ENCODE data around the gene AWAT2. TPM values are rescaled to one million over a fixed set of nuclear protein-coding genes. Genes with fewer than 3 reads are reported as not detected.

Gene AWAT2
- total and polyA plus RNA-seq, 12 donors: not detected

DNA sequence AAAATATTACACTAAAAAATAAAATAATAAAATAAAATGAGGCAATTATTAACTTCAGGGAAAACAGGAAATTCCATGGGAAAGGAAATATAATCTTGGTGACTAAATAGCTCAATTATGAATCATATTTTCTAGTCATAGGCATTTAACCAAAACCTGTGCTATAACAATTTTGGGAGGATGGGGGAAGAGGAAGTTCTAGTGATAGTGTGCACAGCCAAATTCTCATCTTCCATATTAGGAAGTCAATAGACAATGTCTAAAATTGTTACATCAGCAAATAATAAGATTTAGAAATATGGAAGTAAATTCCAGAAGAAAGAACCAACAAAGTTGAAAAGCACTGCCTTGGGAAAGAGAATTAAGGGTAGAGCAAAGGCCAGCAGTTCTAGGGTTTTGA, 2.8 kb downstream of the AWAT2 start:
- intact Hi-C loops (cut with DNase I): no loop called here
- H3K4me3 ChIP-seq: no peak overlapping the region
- no peaks in the 10 kb centered on the region for H3K9me3 ChIP-seq
- no peak for ATAC-seq
- no peaks in the 10 kb centered on the region for H3K36me3 ChIP-seq
- DNase-seq: no peak
- peak overlapping the region in 3 of 10 donors; percentile 28 to 41 (median 34) for H3K27ac ChIP-seq
- TF ChIP-seq, protein P1, sequence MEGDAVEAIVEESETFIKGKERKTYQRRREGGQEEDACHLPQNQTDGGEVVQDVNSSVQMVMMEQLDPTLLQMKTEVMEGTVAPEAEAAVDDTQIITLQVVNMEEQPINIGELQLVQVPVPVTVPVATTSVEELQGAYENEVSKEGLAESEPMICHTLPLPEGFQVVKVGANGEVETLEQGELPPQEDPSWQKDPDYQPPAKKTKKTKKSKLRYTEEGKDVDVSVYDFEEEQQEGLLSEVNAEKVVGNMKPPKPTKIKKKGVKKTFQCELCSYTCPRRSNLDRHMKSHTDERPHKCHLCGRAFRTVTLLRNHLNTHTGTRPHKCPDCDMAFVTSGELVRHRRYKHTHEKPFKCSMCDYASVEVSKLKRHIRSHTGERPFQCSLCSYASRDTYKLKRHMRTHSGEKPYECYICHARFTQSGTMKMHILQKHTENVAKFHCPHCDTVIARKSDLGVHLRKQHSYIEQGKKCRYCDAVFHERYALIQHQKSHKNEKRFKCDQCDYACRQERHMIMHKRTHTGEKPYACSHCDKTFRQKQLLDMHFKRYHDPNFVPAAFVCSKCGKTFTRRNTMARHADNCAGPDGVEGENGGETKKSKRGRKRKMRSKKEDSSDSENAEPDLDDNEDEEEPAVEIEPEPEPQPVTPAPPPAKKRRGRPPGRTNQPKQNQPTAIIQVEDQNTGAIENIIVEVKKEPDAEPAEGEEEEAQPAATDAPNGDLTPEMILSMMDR (IDR thresholded peaks at IDR 0.05): no peak
- H3K4me1 ChIP-seq: peaks cover 0 to 7% (median 0%) of the 10 kb centered on the region in 9 donors
- peaks cover 0 to 11% (median 0%) of the 10 kb centered on the region in 7 donors for H3K27me3 ChIP-seq

DNA sequence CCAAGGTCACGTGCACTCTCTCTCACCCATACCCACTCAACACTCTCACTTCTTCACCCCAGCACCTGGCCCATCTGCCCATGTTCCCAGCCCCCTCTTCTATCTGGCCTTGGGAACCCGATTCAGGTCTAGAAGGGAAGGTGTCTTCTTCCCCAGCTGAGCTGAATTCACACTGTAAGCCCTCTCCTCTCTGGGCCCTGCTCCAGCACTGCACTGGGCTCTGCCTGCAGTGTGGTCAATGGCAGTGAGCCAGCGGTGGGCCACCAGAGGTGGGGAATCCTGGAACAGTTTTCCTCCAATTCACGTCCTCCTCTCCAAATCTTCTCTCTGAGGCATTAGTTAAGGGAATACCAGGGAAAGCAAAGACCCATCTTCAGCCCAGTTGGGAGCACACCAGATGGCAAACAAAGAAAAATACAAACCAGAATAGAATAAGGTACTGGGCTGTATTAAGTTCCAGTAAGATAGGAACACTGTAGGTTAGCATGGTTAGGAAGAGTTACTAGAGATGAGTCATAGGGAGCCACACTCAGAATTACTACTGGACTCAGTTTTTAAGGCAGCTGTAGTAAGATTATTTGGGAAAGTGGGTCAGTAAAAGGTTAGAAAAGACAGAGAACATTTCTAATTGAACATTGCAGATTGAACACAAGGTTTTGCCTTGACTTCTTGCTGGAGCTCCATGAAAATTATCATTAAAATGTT, 5.0 kb downstream of the AWAT2 start:
- no peaks in the 10 kb centered on the region for H3K36me3 ChIP-seq
- intact Hi-C loops (cut with DNase I): loop anchor here in 2 of 10 donors (5.0 kb wide), 2 partner anchors 48 to 53 kb away; no protein-coding TSS in a partner anchor
- H3K27me3 ChIP-seq: peaks cover 0 to 3% (median 0%) of the 10 kb centered on the region in 7 donors
- 86 to 92% methylated on average over 4 of the region's 4 CpGs for WGBS, 2 donors
- peaks cover 0 to 7% (median 0%) of the 10 kb centered on the region in 9 donors for H3K4me1 ChIP-seq
- DNase-seq (no peak), ATAC-seq (no peak)
- no peak overlapping the region for H3K4me3 ChIP-seq
- no peak overlapping the region for H3K27ac ChIP-seq
- TF ChIP-seq, protein P1 (IDR thresholded peaks at IDR 0.05): no peak
- no peaks in the 10 kb centered on the region for H3K9me3 ChIP-seq

DNA sequence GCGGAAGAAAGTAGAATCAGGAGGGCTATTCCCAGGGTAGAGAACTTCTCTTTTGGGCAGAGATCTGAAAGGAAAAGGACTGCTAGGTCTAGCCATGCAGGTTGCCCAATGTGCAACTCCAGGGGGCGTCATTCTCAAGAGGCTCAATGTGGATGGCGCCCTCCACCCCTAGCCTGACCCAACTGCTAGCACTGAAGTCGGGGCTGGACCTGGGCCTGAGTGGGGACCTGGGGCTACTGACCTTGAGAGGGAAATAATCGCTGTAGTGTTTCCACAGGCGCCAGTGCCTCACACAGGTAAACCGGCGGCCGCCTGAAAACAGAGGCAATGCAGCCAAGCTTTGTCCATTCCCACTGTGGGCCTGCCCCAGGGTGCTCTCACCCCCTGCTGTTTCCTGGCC, 6.1 kb downstream of the AWAT2 start:
- Histone ChIP-seq H3K9me3 (no peaks in the 10 kb centered on the region), H3K4me1 (peaks cover 0 to 7% (median 0%) of the 10 kb centered on the region in 9 donors), H3K4me3 (no peak overlapping the region), H3K36me3 (no peaks in the 10 kb centered on the region), H3K27me3 (no peaks in the 10 kb centered on the region), H3K27ac (no peak overlapping the region)
- intact Hi-C loops (cut with DNase I): loop anchor here in 2 of 10 donors (5.0 kb wide), 2 partner anchors 49 to 54 kb away; no protein-coding TSS in a partner anchor
- DNase-seq (no peak), ATAC-seq (no peak)
- 97 to 98% methylated on average over 8 to 9 of the region's 9 CpGs for WGBS, 2 donors
- TF ChIP-seq, protein P1 (IDR thresholded peaks at IDR 0.05): no peak

DNA sequence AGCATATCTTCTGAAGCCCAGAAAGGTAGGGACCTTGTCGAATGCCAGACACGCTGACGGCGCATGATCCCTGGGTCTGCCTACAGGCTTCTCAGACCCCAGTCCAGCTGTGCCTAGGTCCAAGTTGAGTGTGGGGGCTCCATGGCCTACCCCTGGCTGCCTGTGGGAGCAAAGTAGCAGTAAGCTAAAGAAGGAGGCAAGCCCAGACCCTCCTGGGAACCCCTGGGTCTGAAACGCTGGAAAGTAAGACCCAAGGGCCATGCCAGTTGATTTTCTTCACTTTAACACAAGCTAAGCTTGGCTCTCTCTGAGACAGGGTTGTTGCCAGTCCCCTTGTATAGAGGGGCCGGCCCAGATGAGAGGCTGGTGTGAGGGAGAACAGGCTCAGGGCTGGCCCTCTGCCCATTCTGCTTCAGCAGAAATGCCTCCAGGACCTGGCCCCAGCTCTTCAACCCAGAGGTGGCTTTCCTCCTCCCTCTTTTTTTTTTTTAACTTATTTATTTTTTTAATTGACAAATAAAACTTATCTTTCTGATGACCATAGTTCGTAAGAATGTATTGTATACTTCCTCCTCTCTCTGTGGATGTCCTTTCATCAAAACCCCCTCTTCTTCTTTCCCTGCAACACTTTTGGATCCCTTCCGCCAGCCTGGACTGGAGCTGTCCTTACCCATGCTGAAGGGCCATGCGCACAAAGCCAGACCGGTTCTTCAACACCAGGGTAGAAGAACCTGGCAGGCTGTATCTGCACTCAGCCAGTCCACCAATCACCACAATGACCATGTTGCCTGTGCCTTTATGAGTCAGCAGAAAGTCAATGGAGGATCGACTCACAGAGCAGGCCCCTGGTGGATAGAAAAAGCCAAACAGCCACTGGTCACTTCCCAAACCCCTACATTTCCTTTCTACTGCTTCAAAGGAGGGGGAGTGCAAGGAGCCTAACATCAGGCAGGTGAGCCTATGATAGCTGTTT, 7.1 kb downstream of the AWAT2 start:
- Histone ChIP-seq H3K9me3 (no peaks in the 10 kb centered on the region), H3K4me1 (peaks cover 0 to 6% (median 0%) of the 10 kb centered on the region in 9 donors), H3K4me3 (no peak overlapping the region), H3K36me3 (no peaks in the 10 kb centered on the region), H3K27ac (no peak overlapping the region), H3K27me3 (no peaks in the 10 kb centered on the region)
- TF ChIP-seq, protein P1 (IDR thresholded peaks at IDR 0.05): no peak
- intact Hi-C loops (cut with DNase I): loop anchor here in 2 of 10 donors (5.0 kb wide), 2 partner anchors 50 to 55 kb away; no protein-coding TSS in a partner anchor
- no peak for DNase-seq
- 78 to 83% methylated on average over 11 of the region's 11 CpGs for WGBS, 2 donors
- no peak for ATAC-seq
